SK-N-SH treated with all-trans-retinoic acid at 6 μM for 48 hours (cell line): ENCODE results near the gene ANGPT4.

Source experiments
- ARNTL ChIP-seq: fragments of 450-650 bp; formaldehyde crosslinking; IDR thresholded peaks from 2 replicates; pipeline ENCODE4 v1.5.0; 2020; ENCODE audit warnings: low read depth, mild to moderate bottlenecking, moderate library complexity, borderline replicate concordance
- TOX ChIP-seq: fragments of 250-450 bp; sonication (Bioruptor Pico); IDR thresholded peaks from 2 replicates; pipeline ENCODE4 v1.8.0; 2021; ENCODE audit warnings: mild to moderate bottlenecking, moderate library complexity, borderline replicate concordance
- ZC3H10 ChIP-seq: fragments of 250-450 bp; sonication (Bioruptor Pico); IDR thresholded peaks from 2 replicates; pipeline ENCODE4 v1.5.1; 2021; ENCODE audit warnings: mild to moderate bottlenecking, moderate library complexity
- ZFP30 ChIP-seq: fragments of 450-650 bp; formaldehyde crosslinking; IDR thresholded peaks from 2 replicates; pipeline ENCODE4 v1.5.0; 2022; ENCODE audit warnings: mild to moderate bottlenecking, moderate library complexity
- ZNF70 ChIP-seq: fragments of 450-650 bp; formaldehyde crosslinking; IDR thresholded peaks from 2 replicates; pipeline ENCODE4 v1.5.0; 2020; ENCODE audit warnings: mild to moderate bottlenecking, moderate library complexity

DNA sequence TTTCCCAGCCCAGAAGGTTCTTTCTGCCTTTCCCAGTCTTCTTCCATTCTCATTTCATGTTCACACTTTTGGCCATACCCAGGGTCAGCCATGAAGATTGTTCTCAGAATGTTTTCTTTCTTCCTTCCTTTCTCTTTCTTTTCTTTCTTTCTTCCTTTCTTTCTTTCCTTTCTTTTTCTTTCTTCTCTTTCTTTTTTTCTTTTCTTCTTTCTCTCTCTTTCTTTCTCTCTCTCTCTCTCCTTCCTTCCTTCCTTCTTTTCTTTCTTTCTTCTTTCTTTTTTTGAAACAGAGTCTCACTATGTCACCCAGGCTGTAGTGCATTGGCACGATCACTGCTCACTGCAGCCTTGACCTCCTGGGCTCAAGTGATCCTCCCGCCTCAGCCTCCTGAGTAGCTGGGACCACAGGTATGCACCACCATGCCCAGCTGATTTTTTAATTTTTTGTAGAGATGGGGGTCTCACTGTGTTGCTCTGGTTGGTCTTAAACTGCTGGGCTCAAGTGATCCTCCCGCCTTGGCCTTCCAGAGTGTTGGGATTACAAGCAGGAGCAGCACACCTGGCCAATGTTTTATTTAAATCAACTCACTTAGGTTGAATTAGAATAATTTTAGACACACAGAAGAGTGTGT, 95.7 kb downstream of the ANGPT4 start:
- TF ChIP-seq ZNF70 (CRISPR knock-in tag) (no peak), ZFP30 (no peak), ZC3H10 (CRISPR knock-in tag) (no peak), ARNTL (CRISPR knock-in tag) (no peak), TOX (CRISPR knock-in tag) (no peak)
